ENCODE data around the gene ACSL6.

Gene ACSL6

DNA sequence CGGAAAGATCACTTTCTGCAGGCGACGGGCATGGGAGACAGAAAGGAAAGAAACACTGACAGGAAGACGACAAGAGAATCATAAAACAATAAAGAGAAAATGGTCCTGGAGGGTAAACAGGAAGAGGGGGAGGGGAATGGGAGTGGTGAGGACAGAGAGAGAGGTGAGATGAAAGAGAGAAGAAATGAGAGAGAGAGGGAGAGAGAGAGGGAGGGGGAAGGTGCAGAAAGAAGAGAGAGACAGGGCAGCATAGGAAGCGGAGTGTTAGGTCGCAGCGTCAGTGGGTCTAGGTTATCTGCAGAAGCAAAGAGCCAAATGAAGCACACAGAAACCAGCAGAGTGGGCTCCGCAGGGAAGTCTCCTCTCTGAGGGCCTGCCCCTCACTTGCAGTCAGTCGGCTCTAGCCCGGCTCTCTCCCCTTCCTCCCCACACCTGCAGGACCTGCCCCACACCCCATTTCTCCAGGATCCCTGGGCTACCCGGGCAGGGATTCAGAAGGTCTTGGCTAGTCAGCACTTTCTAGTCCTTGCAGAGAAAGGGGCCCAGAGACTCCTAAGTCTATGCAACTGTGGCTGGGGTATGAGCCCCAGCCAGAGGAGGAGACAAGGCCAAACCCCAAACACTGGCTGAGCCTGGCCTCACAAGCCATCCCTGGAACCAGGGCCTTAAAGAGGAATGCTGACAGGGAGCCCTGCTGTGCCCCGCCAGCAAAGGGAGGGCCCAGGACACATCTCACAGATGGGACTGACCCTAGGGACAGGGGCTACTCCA lies 36.3 kb downstream of the ACSL6 start:
- DNase-seq = no peak

GRCh38 chr5:131974622-131974955 lies 36.9 kb downstream of the ACSL6 start:
- no peak for DNase-seq

- DNase-seq = no peak
These were observed 37.4 kb downstream of the ACSL6 start for GRCh38 chr5:131974016-131974415.

DNA sequence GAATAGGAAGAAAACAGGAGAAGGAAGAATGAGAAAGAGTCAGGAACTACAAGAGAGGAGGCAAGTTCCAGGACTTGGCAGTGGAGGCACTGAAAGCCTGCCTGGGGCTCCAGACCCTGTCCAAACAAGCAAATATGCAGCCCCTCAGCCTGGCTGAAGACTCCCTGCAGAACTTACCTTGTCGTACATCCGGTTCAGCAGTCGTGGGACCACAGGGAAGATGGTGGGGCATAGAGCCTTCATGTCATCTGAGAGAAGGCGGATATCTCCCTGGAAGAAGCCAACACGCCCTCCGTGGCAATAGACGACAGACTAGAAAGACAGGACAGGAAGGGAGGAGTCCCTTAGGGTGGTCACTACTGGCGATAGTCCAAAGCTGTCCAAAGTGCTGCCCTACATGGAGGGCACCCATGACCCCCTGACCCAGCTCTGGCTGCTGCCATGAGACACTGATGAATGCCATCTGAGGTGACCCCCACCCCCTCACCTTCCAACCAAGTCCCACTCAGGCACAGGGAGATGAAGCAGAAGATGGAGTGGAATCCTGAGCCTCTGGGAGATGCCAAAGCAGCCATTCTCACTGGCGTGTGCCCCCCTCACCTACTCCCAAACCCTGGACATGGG lies 38.3 kb downstream of the ACSL6 start:
- no peak for DNase-seq

DNA sequence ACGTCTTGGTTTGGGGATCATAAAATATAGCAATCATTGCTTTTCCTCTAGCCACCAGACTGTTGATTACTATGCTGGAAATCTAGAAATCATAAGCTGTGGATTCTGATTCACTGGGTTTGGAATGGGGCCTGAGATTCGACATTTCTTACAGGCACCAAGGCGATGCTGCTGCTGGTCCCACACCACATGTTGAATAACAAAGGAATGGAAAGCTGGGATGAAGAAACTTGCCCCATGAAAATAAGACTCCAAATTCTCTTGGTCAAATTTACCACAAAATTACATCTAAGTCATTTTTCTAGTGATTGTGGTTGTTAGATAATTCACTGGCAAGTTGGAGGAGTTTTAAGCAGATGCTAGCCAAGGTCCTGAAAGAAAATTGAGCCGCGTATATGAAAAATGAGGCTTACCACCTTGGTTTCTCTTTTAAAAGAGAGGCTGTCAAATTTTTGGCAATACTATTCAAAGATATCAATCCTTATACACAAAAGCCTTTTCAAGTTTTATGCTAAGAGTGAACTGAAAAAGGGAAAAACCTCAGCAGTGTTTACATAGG lies 43.0 kb downstream of the ACSL6 start:
- no peak for DNase-seq

DNA sequence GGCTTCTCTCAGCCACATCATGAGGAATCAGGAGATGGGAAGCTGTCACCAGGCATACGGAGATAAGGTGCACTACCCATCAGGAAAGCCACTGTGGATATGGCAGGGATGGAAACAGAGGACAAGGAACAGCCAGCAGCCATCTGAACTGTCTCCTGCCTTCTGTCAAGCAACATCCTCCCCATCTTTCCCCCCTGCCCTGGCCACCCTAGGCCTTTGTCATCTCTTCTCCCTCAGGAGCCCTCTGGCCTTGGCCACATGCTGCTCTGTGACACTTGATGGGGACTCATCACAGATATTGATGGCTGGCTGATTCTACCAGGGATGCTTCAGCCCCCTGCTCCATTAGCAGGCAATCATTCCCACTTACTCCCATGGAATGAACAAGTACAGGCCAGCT lies 44.9 kb downstream of the ACSL6 start:
- DNase-seq = no peak

- no peak for DNase-seq
These were observed 45.5 kb downstream of the ACSL6 start for GRCh38 chr5:131965826-131966415.

DNA sequence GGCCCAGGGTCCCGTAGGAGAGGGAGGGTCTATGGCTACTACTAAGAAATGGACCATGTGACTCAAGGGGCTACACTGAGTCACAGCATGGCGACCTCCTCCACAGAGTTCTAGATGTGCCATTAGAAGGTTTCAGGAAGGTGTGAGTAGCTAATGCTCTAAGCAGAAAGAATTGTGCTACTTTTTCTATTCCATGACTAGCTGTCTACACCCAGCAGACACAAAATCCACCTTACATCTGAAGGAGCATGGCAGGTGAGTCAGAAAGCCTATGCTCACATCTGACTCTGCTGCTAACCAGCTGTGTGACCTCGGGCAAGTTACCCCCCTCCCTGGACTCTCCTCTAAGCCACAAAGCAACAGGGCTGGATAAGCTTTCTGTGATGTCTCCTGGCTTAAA lies 51.6 kb downstream of the ACSL6 start:
- DNase-seq = no peak

- DNase-seq = no peak
These were observed 52.3 kb downstream of the ACSL6 start for GRCh38 chr5:131959136-131959535.

DNA sequence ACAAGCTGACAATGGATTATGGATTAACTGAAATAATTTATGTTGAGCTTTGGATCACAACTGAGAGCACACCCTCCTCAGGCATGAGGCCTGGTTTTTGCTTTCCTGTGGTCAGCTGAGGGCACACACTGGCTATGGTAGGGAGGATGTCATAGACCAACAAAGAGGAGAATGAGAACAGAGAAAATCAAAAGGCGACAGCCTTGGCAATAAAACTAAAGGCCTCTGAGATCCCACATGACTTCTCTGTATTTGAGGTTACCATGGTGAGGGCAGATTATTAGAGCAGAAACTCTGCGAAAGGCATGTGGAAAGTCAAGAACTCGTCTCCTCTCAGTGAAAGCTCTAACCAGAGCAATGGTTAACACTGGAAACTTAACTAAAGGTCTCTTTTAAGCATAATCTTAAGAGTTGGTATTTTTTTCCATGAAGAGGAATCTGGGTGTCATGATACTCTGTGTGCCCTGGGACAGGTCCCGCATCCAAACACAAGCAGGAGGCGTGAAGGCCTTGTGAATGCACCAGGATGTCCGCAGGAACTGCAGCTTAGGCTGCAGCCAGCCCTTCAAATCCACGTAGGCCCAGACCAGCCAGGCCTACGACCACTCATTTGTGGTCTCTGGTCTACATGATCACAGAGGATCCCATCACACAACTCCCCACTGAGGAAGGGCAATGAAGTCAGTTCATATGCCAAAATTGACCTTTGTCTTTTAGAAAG lies 53.6 kb downstream of the ACSL6 start:
- no peak for DNase-seq

GRCh38 chr5:131953969-131954368 lies 57.5 kb downstream of the ACSL6 start:
- no peak for DNase-seq

DNA sequence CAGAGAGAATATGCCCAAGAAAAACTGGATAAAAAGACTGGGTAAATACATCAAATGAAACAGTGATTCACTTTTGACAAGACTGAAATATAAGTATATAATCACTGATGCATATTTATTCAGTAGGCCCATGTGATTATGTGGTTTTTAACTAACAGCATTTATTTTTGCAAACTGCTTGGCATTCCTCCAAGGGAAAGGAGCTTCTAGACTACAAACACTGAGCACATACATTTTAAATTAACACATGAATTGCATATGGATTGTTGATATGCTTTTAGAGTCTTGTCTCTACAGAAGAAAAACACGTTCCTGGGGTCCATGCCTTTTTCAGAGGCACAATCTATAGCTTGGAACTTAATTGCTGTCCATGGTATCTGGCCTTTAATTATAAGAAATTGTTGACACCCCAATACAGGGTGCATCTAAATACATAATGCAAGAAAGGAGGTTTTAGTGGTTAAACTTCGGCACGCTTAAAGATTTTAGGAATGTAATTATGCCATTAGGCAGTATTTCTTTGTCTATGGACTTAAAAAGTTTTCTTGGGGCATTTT lies 59.1 kb downstream of the ACSL6 start:
- DNase-seq = no peak

DNA sequence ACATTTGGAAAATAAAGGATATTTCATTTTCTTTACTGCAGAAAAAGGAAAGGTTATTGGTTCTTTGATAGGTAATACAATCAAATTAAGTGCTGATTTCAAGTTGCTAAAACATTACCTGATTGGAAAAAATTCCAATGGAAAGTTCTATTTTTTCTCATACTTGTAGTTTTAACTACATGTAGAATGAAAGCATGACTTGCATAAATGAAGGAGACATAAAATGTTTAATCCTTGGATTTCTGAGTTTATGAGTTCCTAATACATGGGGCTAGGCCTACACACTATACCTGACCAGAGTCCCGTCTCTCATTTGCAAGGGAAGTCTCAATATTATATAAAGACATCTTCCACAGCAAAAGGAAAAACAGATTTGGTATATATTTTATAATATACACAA lies 60.8 kb downstream of the ACSL6 start:
- no peak for DNase-seq

- DNase-seq = no peak
These were observed 64.0 kb downstream of the ACSL6 start for GRCh38 chr5:131947445-131947844.

- no peak for DNase-seq
These were observed 65.8 kb downstream of the ACSL6 start, which contains the start of gene MEIKIN for GRCh38 chr5:131945551-131946168. Gene MEIKIN (minus strand): TSS chr5:131945663. CDS start chr5:131945505, 158 bp downstream.

GRCh38 chr5:131944702-131945550 lies 66.5 kb downstream of the ACSL6 start:
- DNase-seq = no peak

GRCh38 chr5:131943916-131944315 lies 67.5 kb downstream of the ACSL6 start:
- no peak for DNase-seq

GRCh38 chr5:131942016-131942415 lies 69.4 kb downstream of the ACSL6 start:
- no peak for DNase-seq

GRCh38 chr5:131939690-131940345 lies 71.6 kb downstream of the ACSL6 start:
- DNase-seq = no peak

DNA sequence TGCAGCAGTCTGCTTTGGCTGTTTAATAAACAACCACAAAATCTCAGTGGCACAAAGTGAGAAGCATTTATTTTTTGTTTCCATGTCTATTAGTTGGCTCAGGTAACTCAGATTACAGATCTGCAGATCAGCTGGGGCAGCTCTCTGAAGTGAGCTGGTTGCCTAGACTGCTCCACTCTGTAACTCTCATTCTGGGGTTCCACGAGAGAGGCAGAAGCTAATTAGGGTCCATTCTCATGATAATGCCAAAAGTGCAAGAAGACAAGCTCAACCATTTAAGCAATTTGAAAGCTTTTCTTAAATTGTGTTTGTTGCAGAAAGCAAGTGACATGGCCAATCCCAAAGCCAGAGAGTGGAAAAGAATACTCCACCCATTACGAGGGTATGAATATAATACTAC lies 79.2 kb downstream of the ACSL6 start:
- DNase-seq = no peak

- DNase-seq = no peak
These were observed 82.5 kb downstream of the ACSL6 start for GRCh38 chr5:131928957-131929356.

Measured in NCI-H526 treated with DMSO at 0.1 percent for 48 hours (cell line).